GM06990 (cell line): ENCODE results near the gene DHX57.

ENCODE experiments used
- DNase-seq: peaks from one replicate; pipeline ENCODE4 v3.0.0-alpha.2; 2011; ENCODE audit not compliant: insufficient read length; ENCODE audit errors: extremely low read depth
- H3K27me3 ChIP-seq: replicated peaks from 2 replicates; pipeline ENCODE4 v1.6.0; 2011; ENCODE audit warnings: low read length; ENCODE audit not compliant: control insufficient read depth, insufficient read depth
- H3K36me3 ChIP-seq: 2 replicates; pipeline ENCODE4 v1.5.1; 2011; ENCODE audit warnings: low read length; ENCODE audit not compliant: control insufficient read depth, insufficient read depth
- H3K4me3 ChIP-seq: replicated peaks from 2 replicates; pipeline ENCODE4 v1.5.1; 2011; ENCODE audit warnings: low read depth, mild to moderate bottlenecking, control low read depth, low read length
- CTCF ChIP-seq: IDR thresholded peaks from 2 replicates; pipeline ENCODE4 v1.5.1; 2011; ENCODE audit warnings: low read length, control low read depth, mild to moderate bottlenecking, inconsistent platforms; ENCODE audit not compliant: insufficient read depth, poor library complexity, severe bottlenecking

DHX57 gene

GRCh38 chr2:38898256-38898655 lies 22.5 kb upstream of the DHX57 start:
- Histone ChIP-seq H3K4me3 (no peak overlapping the region), H3K27me3 (no peaks in the 10 kb centered on the region), H3K36me3 (no peaks in the 10 kb centered on the region)
- TF ChIP-seq CTCF: no peak
- DNase-seq: no peak

- no peak for TF ChIP-seq CTCF
- H3K27me3 ChIP-seq: no peaks in the 10 kb centered on the region
- H3K4me3 ChIP-seq: no peak overlapping the region
- DNase-seq: no peak
- H3K36me3 ChIP-seq: no peaks in the 10 kb centered on the region
Measured at GRCh38 chr2:38892819-38893218, 17.1 kb upstream of the DHX57 start.

GRCh38 chr2:38889575-38889974 lies 13.8 kb upstream of the DHX57 start, which contains the start of gene ARHGEF33:
ARHGEF33 (plus strand) TSS chr2:38889875; CDS start chr2:38919448, 29,573 bp downstream.
- TF ChIP-seq CTCF: no peak
- Histone ChIP-seq H3K36me3 (no peaks in the 10 kb centered on the region), H3K27me3 (no peaks in the 10 kb centered on the region), H3K4me3 (no peak within 1 kb of the TSS)
- no peak for DNase-seq

- DNase-seq: no peak
- H3K4me3 ChIP-seq: no peak overlapping the region
- no peak for TF ChIP-seq CTCF
- no peaks in the 10 kb centered on the region for H3K27me3 ChIP-seq
- H3K36me3 ChIP-seq: no peaks in the 10 kb centered on the region
Measured at GRCh38 chr2:38889045-38889444, 13.3 kb upstream of the DHX57 start.

GRCh38 chr2:38887902-38888554 lies 12.3 kb upstream of the DHX57 start:
- no peaks in the 10 kb centered on the region for H3K27me3 ChIP-seq
- no peak for DNase-seq
- H3K4me3 ChIP-seq: no peak overlapping the region
- no peak for TF ChIP-seq CTCF
- H3K36me3 ChIP-seq: no peaks in the 10 kb centered on the region

GRCh38 chr2:38887347-38887746 lies 11.6 kb upstream of the DHX57 start:
- TF ChIP-seq CTCF: no peak
- no peak for DNase-seq

More at GRCh38 chr2:38887347-38887746, 11.6 kb upstream of the DHX57 start:
- no peaks in the 10 kb centered on the region for H3K36me3 ChIP-seq
- no peak overlapping the region for H3K4me3 ChIP-seq
- no peaks in the 10 kb centered on the region for H3K27me3 ChIP-seq
